CD4-positive, alpha-beta T cell (primary cell): ENCODE results near the gene ACTN4. TPM values are rescaled to one million over a fixed set of nuclear protein-coding genes. Genes with fewer than 3 reads are reported as not detected.
A peak's percentile ranks its signal among the peaks of the same experiment; 100 is the strongest.

Experiments used
- ATAC-seq: fragments of 200-7000 bp; cut with Tn5 transposase; one replicate; pipeline ENCODE4 v1.10.0; 2022; ENCODE audit warnings: mild to moderate bottlenecking; ENCODE audit not compliant: poor library complexity
- CTCF ChIA-PET: fragments of 350-600 bp; sonication (Branson Sonifier 250); formaldehyde crosslinking; loops from one replicate; lab custom pipeline; 2021; ENCODE audit warnings: antibody characterized with exemption, inconsistent platforms; lab: Charles Lee
- POLR2A ChIA-PET: fragments of 350-600 bp; sonication (Branson Sonifier 250); formaldehyde crosslinking; loops from one replicate; lab custom pipeline; 2021; ENCODE audit warnings: antibody characterized with exemption, inconsistent platforms; lab: Charles Lee
- DNase-seq, 14 experiments: peaks; one replicate each; pipeline ENCODE4 v3.0.0-alpha.2; 2013 to 2020; ENCODE audit warnings: mixed read lengths in 2 of 14
- H3K27ac ChIP-seq, 2 donors: one replicate each; pipeline versions ENCODE4 v1.5.1 to v1.7.0; 2013; ENCODE audit warnings: low read length in 2 of 2, low read depth in 1 of 2, mild to moderate bottlenecking in 1 of 2
- H3K27me3 ChIP-seq, 2 experiments: 1 replicate in 1 of 2; 2 replicates in 1 of 2; pipeline versions ENCODE4 v1.6.1 to v1.7.0; 2013; ENCODE audit warnings: low read length in 2 of 2, control low read depth in 1 of 2, mild to moderate bottlenecking in 1 of 2, moderate library complexity in 1 of 2; ENCODE audit not compliant: insufficient read depth in 2 of 2, control insufficient read depth in 1 of 2
- H3K36me3 ChIP-seq: one replicate; pipeline ENCODE4 v1.6.1; 2013; ENCODE audit warnings: low read length, control low read depth; ENCODE audit not compliant: insufficient read depth
- H3K4me1 ChIP-seq: one replicate; pipeline ENCODE4 v1.6.1; 2013; ENCODE audit warnings: low read length, control low read depth; ENCODE audit not compliant: insufficient read depth
- H3K4me3 ChIP-seq: one replicate; pipeline ENCODE4 v1.5.1; 2013; ENCODE audit warnings: mild to moderate bottlenecking, low read length, moderate library complexity
- H3K9me3 ChIP-seq, 2 experiments: 1 replicate in 1 of 2; 2 replicates in 1 of 2; pipeline versions ENCODE4 v1.6.1 to v1.7.0; 2013; ENCODE audit warnings: low read length in 2 of 2, mild to moderate bottlenecking in 2 of 2, control low read depth in 1 of 2, moderate library complexity in 1 of 2; ENCODE audit not compliant: control insufficient read depth in 1 of 2, insufficient read depth in 1 of 2
- H3K27ac Mint-ChIP-seq: one replicate; pipeline ENCODE4 v1.8.0; 2020; ENCODE audit warnings: mixed read lengths
- H3K27me3 Mint-ChIP-seq: one replicate; pipeline ENCODE4 v1.8.0; 2021; ENCODE audit warnings: mixed read lengths
- H3K36me3 Mint-ChIP-seq: one replicate; pipeline ENCODE4 v1.8.0; 2021; ENCODE audit warnings: low read depth, mixed read lengths
- H3K4me1 Mint-ChIP-seq: one replicate; pipeline ENCODE4 v1.8.0; 2021; ENCODE audit warnings: low read depth, mixed read lengths
- H3K4me3 Mint-ChIP-seq: one replicate; pipeline ENCODE4 v1.8.0; 2020; ENCODE audit warnings: mild to moderate bottlenecking, mixed read lengths
- H3K9me3 Mint-ChIP-seq: one replicate; pipeline ENCODE4 v1.8.0; 2020; ENCODE audit warnings: mixed read lengths
- intact Hi-C, 2 experiments: fragments of 100-400 bp; cut with DNase I in 1 of 2; cut with micrococcal nuclease in 1 of 2; formaldehyde crosslinking; loops; one replicate each; pipeline versions ENCODE4 v1.15.1 to v1.9.0; 2023 to 2025; cut with DNase I, micrococcal nuclease
- total RNA-seq, 174 experiments: library from RNA in 2 of 174; stranded (reverse) in 2 of 174; gene quantifications; one replicate each; pipeline ENCODE4 v1.2.3 and lab custom pipeline; 2021 to 2026
- TF ChIP-seq, protein P1 (sequence below): fragments of 200-600 bp; IDR thresholded peaks from one replicate; pipeline ENCODE4 v1.8.0; 2022; ENCODE audit warnings: antibody characterized with exemption, mild to moderate bottlenecking

ACTN4 gene
- total RNA-seq, 2 experiments from 2014 or later: 70.3 to 84.0 TPM

DNA sequence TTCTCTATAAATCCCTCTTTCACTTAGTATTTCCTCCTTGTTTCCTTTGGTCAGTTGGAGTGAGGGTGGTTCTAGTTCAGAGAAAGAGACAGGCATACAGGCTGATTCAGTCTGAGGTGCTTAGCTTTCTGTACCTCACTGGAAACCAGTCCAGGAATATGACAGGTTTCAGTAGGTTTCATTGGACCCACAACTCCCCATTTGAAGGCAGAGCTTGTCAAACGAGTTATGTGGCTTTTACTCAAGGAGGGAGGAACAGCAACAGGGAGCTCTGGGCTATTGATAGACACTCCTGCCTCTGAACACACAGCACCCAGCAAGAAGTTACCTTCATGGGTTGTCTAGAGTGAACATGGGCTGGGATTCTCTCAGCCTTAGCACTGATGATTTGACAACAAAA is 14.5 kb downstream of the ACTN4 start:
- ChIA-PET POLR2A (no interaction called here), CTCF (interaction anchor here (1.3 kb wide), 1 partner anchor 25 kb away, joined by 3 read pairs; no protein-coding TSS in a partner anchor)
- Histone ChIP-seq H3K36me3 (peaks cover 17% of the 10 kb centered on the region), H3K27me3 (peaks cover 0 to 10% of the 10 kb centered on the region in 2 experiments), H3K27ac (no peak overlapping the region), H3K4me1 (peaks cover 82% of the 10 kb centered on the region), H3K9me3 (no peaks in the 10 kb centered on the region), H3K4me3 (no peak overlapping the region)
- Mint-ChIP-seq H3K36me3 (no peaks in the 10 kb centered on the region), H3K4me1 (peaks cover 57% of the 10 kb centered on the region), H3K27me3 (peaks cover 56% of the 10 kb centered on the region), H3K4me3 (no peak overlapping the region), H3K9me3 (no peaks in the 10 kb centered on the region), H3K27ac (no peak overlapping the region)
- no peak for ATAC-seq
- TF ChIP-seq, protein P1, sequence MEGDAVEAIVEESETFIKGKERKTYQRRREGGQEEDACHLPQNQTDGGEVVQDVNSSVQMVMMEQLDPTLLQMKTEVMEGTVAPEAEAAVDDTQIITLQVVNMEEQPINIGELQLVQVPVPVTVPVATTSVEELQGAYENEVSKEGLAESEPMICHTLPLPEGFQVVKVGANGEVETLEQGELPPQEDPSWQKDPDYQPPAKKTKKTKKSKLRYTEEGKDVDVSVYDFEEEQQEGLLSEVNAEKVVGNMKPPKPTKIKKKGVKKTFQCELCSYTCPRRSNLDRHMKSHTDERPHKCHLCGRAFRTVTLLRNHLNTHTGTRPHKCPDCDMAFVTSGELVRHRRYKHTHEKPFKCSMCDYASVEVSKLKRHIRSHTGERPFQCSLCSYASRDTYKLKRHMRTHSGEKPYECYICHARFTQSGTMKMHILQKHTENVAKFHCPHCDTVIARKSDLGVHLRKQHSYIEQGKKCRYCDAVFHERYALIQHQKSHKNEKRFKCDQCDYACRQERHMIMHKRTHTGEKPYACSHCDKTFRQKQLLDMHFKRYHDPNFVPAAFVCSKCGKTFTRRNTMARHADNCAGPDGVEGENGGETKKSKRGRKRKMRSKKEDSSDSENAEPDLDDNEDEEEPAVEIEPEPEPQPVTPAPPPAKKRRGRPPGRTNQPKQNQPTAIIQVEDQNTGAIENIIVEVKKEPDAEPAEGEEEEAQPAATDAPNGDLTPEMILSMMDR: no peak
- DNase-seq: no peak
- intact Hi-C loops: no loop called here

DNA sequence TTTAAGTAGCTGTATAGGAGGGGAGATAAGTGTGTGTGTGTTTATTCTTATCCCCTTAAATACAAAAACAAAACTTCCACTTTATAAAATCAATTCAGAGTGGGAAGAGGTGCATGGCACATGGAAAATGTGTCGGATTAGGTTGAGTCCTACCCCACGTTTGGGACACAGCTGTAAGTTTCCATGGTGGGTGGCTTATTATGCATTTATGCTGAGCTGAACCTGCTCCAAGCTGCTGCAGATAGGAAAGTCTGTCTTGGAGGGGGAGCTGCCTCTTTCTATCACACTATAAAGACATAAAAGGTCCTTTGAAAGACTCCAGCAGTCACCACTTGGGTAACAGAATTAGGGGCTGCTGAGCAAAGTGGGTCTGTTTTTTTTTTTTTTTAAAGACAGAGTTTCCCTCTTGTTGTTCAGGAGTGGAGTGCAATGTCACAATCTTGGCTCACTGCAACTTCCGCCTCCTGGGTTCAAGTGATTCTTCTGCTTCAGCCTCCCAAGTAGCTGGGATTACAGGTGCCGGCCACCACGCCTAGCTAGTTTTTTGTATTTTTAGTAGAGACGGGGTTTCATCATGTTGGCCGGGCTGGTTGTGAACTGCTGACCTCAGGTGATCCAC is 15.2 kb downstream of the ACTN4 start:
- H3K36me3 Mint-ChIP-seq: no peaks in the 10 kb centered on the region
- H3K4me3 ChIP-seq: no peak overlapping the region
- H3K36me3 ChIP-seq: peaks cover 15% of the 10 kb centered on the region
- intact Hi-C loops: no loop called here
- H3K9me3 Mint-ChIP-seq: no peaks in the 10 kb centered on the region
- peaks cover 82% of the 10 kb centered on the region for H3K4me1 ChIP-seq
- H3K27ac ChIP-seq: no peak overlapping the region
- no peak overlapping the region for H3K27ac Mint-ChIP-seq
- ChIA-PET CTCF (interaction anchor here (1.3 kb wide), 1 partner anchor 26 kb away, joined by 3 read pairs; no protein-coding TSS in a partner anchor), POLR2A (interaction anchor here (1.2 kb wide), 1 partner anchor 15 kb away, joined by 4 read pairs; the partner anchor contains the start of gene ACTN4)
- H3K4me1 Mint-ChIP-seq: peaks cover 56% of the 10 kb centered on the region
- no peak for ATAC-seq
- peak overlapping the region; percentile 13 for H3K4me3 Mint-ChIP-seq
- TF ChIP-seq, protein P1: no peak
- H3K27me3 ChIP-seq: peaks cover 0 to 10% of the 10 kb centered on the region in 2 experiments
- peaks cover 54% of the 10 kb centered on the region for H3K27me3 Mint-ChIP-seq
- no peaks in the 10 kb centered on the region for H3K9me3 ChIP-seq
- no peak for DNase-seq

DNA sequence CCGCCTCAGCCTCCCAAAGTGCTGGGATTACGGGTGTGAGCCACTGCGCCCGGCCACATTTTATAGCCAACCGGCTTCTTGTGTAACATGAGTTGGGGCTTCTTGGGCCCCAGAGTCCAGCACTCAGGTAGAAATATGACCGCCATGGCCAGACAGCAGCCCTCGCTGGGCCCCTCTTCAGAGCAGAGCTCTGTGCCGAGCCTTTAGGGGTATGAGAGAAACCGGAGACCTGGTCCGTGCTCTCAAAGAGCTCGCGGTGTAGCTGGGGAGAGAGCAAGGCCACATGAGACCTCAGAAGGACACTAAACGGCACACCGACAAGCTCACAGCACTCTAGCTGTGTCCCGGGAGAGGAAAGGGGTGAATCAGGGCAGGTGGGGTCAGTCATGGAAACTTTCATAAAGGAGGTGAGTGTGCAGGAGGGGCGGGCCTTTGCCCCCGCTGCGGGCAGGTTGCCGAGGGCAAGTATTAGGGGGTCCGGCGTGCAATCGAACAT is 15.8 kb downstream of the ACTN4 start:
- Mint-ChIP-seq H3K27me3 (peaks cover 48% of the 10 kb centered on the region), H3K9me3 (no peaks in the 10 kb centered on the region), H3K4me1 (peaks cover 56% of the 10 kb centered on the region), H3K4me3 (peak overlapping the region; percentile 30), H3K27ac (no peak overlapping the region), H3K36me3 (no peaks in the 10 kb centered on the region)
- Histone ChIP-seq H3K36me3 (peaks cover 12% of the 10 kb centered on the region), H3K4me3 (no peak overlapping the region), H3K27ac (no peak overlapping the region), H3K9me3 (no peaks in the 10 kb centered on the region), H3K4me1 (peaks cover 82% of the 10 kb centered on the region), H3K27me3 (peaks cover 0 to 10% of the 10 kb centered on the region in 2 experiments)
- intact Hi-C loops: no loop called here
- ChIA-PET POLR2A (interaction anchor here (1.2 kb wide), 1 partner anchor 16 kb away, joined by 4 read pairs; the partner anchor contains the start of gene ACTN4), CTCF (interaction anchor here (1.3 kb wide), 1 partner anchor 26 kb away, joined by 3 read pairs; no protein-coding TSS in a partner anchor)
- ATAC-seq (no peak), DNase-seq (no peak)
- TF ChIP-seq, protein P1: no peak
